Measurements from ENCODE around the gene LSAMP. TPM values are rescaled to one million over a fixed set of nuclear protein-coding genes. Genes with fewer than 3 reads are reported as not detected.

LSAMP gene
- total RNA-seq, 1 experiment from 2014 or later: 0.15 TPM

DNA sequence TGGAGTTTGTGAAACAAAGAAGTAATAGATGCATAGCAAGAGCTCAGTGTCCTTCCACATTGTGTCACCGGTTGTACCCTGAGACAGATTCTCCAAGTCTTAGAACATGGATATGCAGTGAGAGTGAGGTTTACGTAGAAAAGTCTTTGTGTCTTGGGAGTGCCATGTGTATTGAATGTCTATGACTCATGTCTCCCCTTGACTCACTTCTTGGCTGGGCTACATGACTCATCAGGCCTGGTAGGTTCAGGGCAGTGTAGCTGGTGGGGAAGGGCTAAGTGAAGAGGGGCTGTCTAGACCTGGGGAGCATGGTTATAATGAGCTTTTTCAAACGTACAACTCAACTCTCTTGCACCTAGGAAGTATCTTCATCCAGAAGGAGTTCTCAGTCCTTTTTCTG lies 654.5 kb downstream of the LSAMP start:
- ATAC-seq (peak; percentile 66), DNase-seq (peak; percentile 98)
- Histone ChIP-seq H3F3A (ENCODE audit: low read length, unreplicated experiment) (peaks cover 11% of the 10 kb centered on the region), H3K4me3 (ENCODE audit: low read length) (peak overlapping the region; percentile 10; the same call in 1 of the 2 replicates), H4K20me1 (ENCODE audit: low read length) (no peaks in the 10 kb centered on the region), H3K9ac (ENCODE audit: low read length) (peak overlapping the region; percentile 76), H3K4me2 (ENCODE audit: low read length) (peak overlapping the region; percentile 63), H3K9me2 (replicated peaks; ENCODE audit: low read length) (no peaks in the 10 kb centered on the region), H3K79me2 (ENCODE audit: low read length) (peaks cover 8% of the 10 kb centered on the region), H3K27ac (ENCODE audit: low read length) (peak overlapping the region; percentile 93), H3K4me1 (ENCODE audit: insufficient read depth, low read length) (peaks cover 59% of the 10 kb centered on the region), H3K27me3 (ENCODE audit: low read length) (no peaks in the 10 kb centered on the region), H2AFZ (ENCODE audit: low read length) (no peak overlapping the region), H3K36me3 (ENCODE audit: low read depth, low read length) (no peaks in the 10 kb centered on the region), H3K9me3 (ENCODE audit: low read length) (no peaks in the 10 kb centered on the region)
- ChIA-PET CTCF (interaction anchor here (0.5 to 0.6 kb wide), 2 partner anchors 9 to 14 kb away, joined by 3 read pairs; no protein-coding TSS in a partner anchor), POLR2A (ENCODE audit: unreplicated experiment) (interaction anchor here (0.5 to 0.8 kb wide), 2 partner anchors 14 to 563 kb away, joined by 3 read pairs; no protein-coding TSS in a partner anchor)
- no TSS peak for BruUV-seq (replicated peaks)
- TF ChIP-seq EZH2phosphoT487 (IDR thresholded peaks at IDR 0.05; ENCODE audit: borderline replicate concordance, low read length) (no peak), EZH2 (IDR thresholded peaks at IDR 0.05; ENCODE audit: low read length, unreplicated experiment) (no peak)
- intact Hi-C loops (cut with micrococcal nuclease): no loop called here

- no TSS peak for BruUV-seq (replicated peaks)
- H3K27ac ChIP-seq (ENCODE audit: low read length): peak overlapping the region; percentile 93
- H2AFZ ChIP-seq (ENCODE audit: low read length): no peak overlapping the region
- H3K9ac ChIP-seq (ENCODE audit: low read length): peak overlapping the region; percentile 76
- peaks cover 70% of the 10 kb centered on the region for H3K4me1 ChIP-seq (ENCODE audit: insufficient read depth, low read length)
- 0 out of 2 replicates have a peak overlapping the region, but pooled peaks have one; percentile 4 for H3K4me3 ChIP-seq (ENCODE audit: low read length)
- DNase-seq: peak; percentile 58
- no peaks in the 10 kb centered on the region for H3K9me2 ChIP-seq (replicated peaks; ENCODE audit: low read length)
- no peaks in the 10 kb centered on the region for H3K36me3 ChIP-seq (ENCODE audit: low read depth, low read length)
- H3F3A ChIP-seq (ENCODE audit: low read length, unreplicated experiment): peaks cover 11% of the 10 kb centered on the region
- H3K9me3 ChIP-seq (ENCODE audit: low read length): no peaks in the 10 kb centered on the region
- H3K79me2 ChIP-seq (ENCODE audit: low read length): peaks cover 8% of the 10 kb centered on the region
- intact Hi-C loops (cut with micrococcal nuclease): loop anchor here (1.0 to 5.0 kb wide), 4 partner anchors 11 to 552 kb away; no protein-coding TSS in a partner anchor
- H3K4me2 ChIP-seq (ENCODE audit: low read length): peak overlapping the region; percentile 49
- ATAC-seq: peak; percentile 1; the same call in 1 of the 2 replicates
- no peaks in the 10 kb centered on the region for H3K27me3 ChIP-seq (ENCODE audit: low read length)
- no peak for TF ChIP-seq EZH2phosphoT487 (IDR thresholded peaks at IDR 0.05; ENCODE audit: borderline replicate concordance, low read length)
- no peak for TF ChIP-seq EZH2 (IDR thresholded peaks at IDR 0.05; ENCODE audit: low read length, unreplicated experiment)
- TF ChIP-seq, protein P1, sequence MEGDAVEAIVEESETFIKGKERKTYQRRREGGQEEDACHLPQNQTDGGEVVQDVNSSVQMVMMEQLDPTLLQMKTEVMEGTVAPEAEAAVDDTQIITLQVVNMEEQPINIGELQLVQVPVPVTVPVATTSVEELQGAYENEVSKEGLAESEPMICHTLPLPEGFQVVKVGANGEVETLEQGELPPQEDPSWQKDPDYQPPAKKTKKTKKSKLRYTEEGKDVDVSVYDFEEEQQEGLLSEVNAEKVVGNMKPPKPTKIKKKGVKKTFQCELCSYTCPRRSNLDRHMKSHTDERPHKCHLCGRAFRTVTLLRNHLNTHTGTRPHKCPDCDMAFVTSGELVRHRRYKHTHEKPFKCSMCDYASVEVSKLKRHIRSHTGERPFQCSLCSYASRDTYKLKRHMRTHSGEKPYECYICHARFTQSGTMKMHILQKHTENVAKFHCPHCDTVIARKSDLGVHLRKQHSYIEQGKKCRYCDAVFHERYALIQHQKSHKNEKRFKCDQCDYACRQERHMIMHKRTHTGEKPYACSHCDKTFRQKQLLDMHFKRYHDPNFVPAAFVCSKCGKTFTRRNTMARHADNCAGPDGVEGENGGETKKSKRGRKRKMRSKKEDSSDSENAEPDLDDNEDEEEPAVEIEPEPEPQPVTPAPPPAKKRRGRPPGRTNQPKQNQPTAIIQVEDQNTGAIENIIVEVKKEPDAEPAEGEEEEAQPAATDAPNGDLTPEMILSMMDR (conservative IDR thresholded peaks at IDR 0.05; ENCODE audit: low read depth, low read length): no peak
- POLR2A ChIA-PET (ENCODE audit: unreplicated experiment): interaction anchor here (0.6 to 1.1 kb wide), 6 partner anchors 10 to 233 kb away, joined by 3 to 13 read pairs (median 5); no protein-coding TSS in a partner anchor
- CTCF ChIA-PET: interaction anchor here (0.6 kb wide), 1 partner anchor 704 kb away, joined by 4 read pairs; no protein-coding TSS in a partner anchor
- H4K20me1 ChIP-seq (ENCODE audit: low read length): no peaks in the 10 kb centered on the region
Measured at GRCh38 chr3:115789481-115789880, 655.8 kb downstream of the LSAMP start.

DNA sequence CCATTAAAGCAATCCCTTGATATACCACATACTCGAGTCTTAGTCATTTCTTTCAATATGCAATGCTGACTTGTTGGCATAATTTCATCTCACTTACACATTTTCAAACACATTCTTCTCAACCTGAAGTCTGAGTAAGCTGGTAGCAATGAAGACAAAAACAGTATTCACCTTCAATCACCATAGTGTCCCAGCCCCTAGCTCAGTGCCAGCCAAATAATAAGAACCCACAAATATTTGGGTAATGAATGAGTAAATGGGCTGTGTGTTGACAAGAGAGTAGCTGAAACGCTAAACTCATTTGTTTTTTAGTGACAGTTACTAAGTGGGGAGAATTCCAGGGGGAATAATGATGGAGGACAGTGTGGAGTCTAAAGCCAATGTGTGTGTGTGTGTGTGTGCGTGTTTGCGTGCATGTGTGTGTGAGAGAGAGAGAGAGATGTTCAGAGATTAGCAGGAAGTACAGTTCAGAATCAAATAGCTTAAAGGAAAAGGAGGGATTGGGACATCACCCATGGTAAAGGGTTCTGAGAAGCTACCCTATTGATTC lies 656.3 kb downstream of the LSAMP start:
- H2AFZ ChIP-seq (ENCODE audit: low read length): no peak overlapping the region
- peak overlapping the region; percentile 52 for H3K4me2 ChIP-seq (ENCODE audit: low read length)
- H3K4me3 ChIP-seq (ENCODE audit: low read length): peak overlapping the region; percentile 7; the same call in 1 of the 2 replicates
- H3K4me1 ChIP-seq (ENCODE audit: insufficient read depth, low read length): peaks cover 70% of the 10 kb centered on the region
- intact Hi-C loops (cut with micrococcal nuclease): loop anchor here (1.0 to 5.0 kb wide), 4 partner anchors 11 to 552 kb away; no protein-coding TSS in a partner anchor
- ATAC-seq (peak; percentile 50), DNase-seq (peak; percentile 97)
- peak overlapping the region; percentile 93 for H3K27ac ChIP-seq (ENCODE audit: low read length)
- H4K20me1 ChIP-seq (ENCODE audit: low read length): no peaks in the 10 kb centered on the region
- H3K27me3 ChIP-seq (ENCODE audit: low read length): no peaks in the 10 kb centered on the region
- BruUV-seq (replicated peaks): no TSS peak
- peaks cover 11% of the 10 kb centered on the region for H3F3A ChIP-seq (ENCODE audit: low read length, unreplicated experiment)
- no peaks in the 10 kb centered on the region for H3K9me2 ChIP-seq (replicated peaks; ENCODE audit: low read length)
- POLR2A ChIA-PET (ENCODE audit: unreplicated experiment): interaction anchor here (0.6 to 1.1 kb wide), 8 partner anchors 11 to 234 kb away, joined by 3 to 13 read pairs (median 6); no protein-coding TSS in a partner anchor
- CTCF ChIA-PET: interaction anchor here (0.6 to 0.7 kb wide), 2 partner anchors 33 to 703 kb away, joined by 3 to 4 read pairs; no protein-coding TSS in a partner anchor
- H3K9me3 ChIP-seq (ENCODE audit: low read length): no peaks in the 10 kb centered on the region
- TF ChIP-seq EZH2phosphoT487 (IDR thresholded peaks at IDR 0.05; ENCODE audit: borderline replicate concordance, low read length): no peak
- TF ChIP-seq, protein P1 (conservative IDR thresholded peaks at IDR 0.05; ENCODE audit: low read depth, low read length): no peak
- TF ChIP-seq EZH2 (IDR thresholded peaks at IDR 0.05; ENCODE audit: low read length, unreplicated experiment): no peak
- no peaks in the 10 kb centered on the region for H3K36me3 ChIP-seq (ENCODE audit: low read depth, low read length)
- H3K9ac ChIP-seq (ENCODE audit: low read length): peak overlapping the region; percentile 76
- peaks cover 8% of the 10 kb centered on the region for H3K79me2 ChIP-seq (ENCODE audit: low read length)

All from PC-3 (cell line).